C4-2B (cell line): ENCODE measurements around the gene FOXJ3.

Experiments
- CTCF ChIP-seq: fragments of 450-650 bp; conservative IDR thresholded peaks from 2 replicates; pipeline ENCODE4 v1.5.1; 2017; ENCODE audit warnings: mild to moderate bottlenecking
- ZFX ChIP-seq: fragments of 450-650 bp; IDR thresholded peaks from 2 replicates; pipeline ENCODE4 v1.6.1; 2017

- TF ChIP-seq CTCF: no peak
- TF ChIP-seq ZFX: no peak
Measured at GRCh38 chr1:42128964-42129363, 206.1 kb downstream of the FOXJ3 start.
